Mesendoderm (in vitro differentiated cells): ENCODE measurements around the gene AAGAB.

Experiments
- DNase-seq: peaks from one replicate; pipeline ENCODE4 v3.0.0; 2013
- H2AK5ac ChIP-seq: 2 replicates; pipeline ENCODE4 v1.6.1; 2013; ENCODE audit warnings: low read length, inconsistent platforms
- H2BK120ac ChIP-seq: 2 replicates; pipeline ENCODE4 v1.6.1; 2013; ENCODE audit warnings: low read depth, mild to moderate bottlenecking, low read length, moderate library complexity, mixed read lengths
- H2BK15ac ChIP-seq: replicated peaks from 2 replicates; pipeline ENCODE4 v1.6.1; 2013; ENCODE audit warnings: low read depth, mild to moderate bottlenecking, moderate library complexity
- H2BK5ac ChIP-seq: 2 replicates; pipeline ENCODE4 v1.6.1; 2013; ENCODE audit warnings: low read length, inconsistent platforms
- H3K18ac ChIP-seq: 2 replicates; pipeline ENCODE4 v1.6.1; 2013; ENCODE audit warnings: mild to moderate bottlenecking, low read length, mixed read lengths
- H3K23ac ChIP-seq: one replicate; pipeline ENCODE4 v1.6.1; 2013; ENCODE audit warnings: low read length
- H3K27ac ChIP-seq: 2 replicates; pipeline ENCODE4 v1.5.1; 2013; ENCODE audit warnings: low read depth, mild to moderate bottlenecking, inconsistent platforms, low read length, moderate library complexity
- H3K27me3 ChIP-seq: 2 replicates; pipeline ENCODE4 v1.6.1; 2013; ENCODE audit warnings: low read length, control low read depth, mild to moderate bottlenecking, inconsistent platforms; ENCODE audit not compliant: insufficient read depth, poor library complexity
- H3K36me3 ChIP-seq: 2 replicates; pipeline ENCODE4 v1.6.1; 2013; ENCODE audit warnings: low read length, inconsistent platforms; ENCODE audit not compliant: control insufficient read depth, insufficient read depth
- H3K4ac ChIP-seq: one replicate; pipeline ENCODE4 v1.6.1; 2013; ENCODE audit warnings: low read depth, mild to moderate bottlenecking, low read length, moderate library complexity
- H3K4me1 ChIP-seq: 2 replicates; pipeline ENCODE4 v1.6.1; 2013; ENCODE audit warnings: low read depth, low read length, inconsistent platforms; ENCODE audit not compliant: control insufficient read depth
- H3K4me2 ChIP-seq: 2 replicates; pipeline ENCODE4 v1.6.1; 2013; ENCODE audit warnings: low read length
- H3K4me3 ChIP-seq: 2 replicates; pipeline ENCODE4 v1.5.1; 2013; ENCODE audit warnings: mild to moderate bottlenecking, low read length
- H3K56ac ChIP-seq: one replicate; pipeline ENCODE4 v1.6.1; 2013; ENCODE audit warnings: low read length
- H3K79me1 ChIP-seq: 2 replicates; pipeline ENCODE4 v1.6.1; 2013; ENCODE audit warnings: low read length, inconsistent platforms
- H3K79me2 ChIP-seq: 2 replicates; pipeline ENCODE4 v1.6.1; 2013; ENCODE audit warnings: mild to moderate bottlenecking, low read length; ENCODE audit not compliant: control insufficient read depth, insufficient read depth
- H3K9ac ChIP-seq: 2 replicates; pipeline ENCODE4 v1.6.1; 2013; ENCODE audit warnings: low read length, inconsistent platforms
- H4K5ac ChIP-seq: one replicate; pipeline ENCODE4 v1.6.1; 2013; ENCODE audit warnings: low read length
- H4K8ac ChIP-seq: one replicate; pipeline ENCODE4 v1.6.1; 2013; ENCODE audit warnings: low read depth, mild to moderate bottlenecking, control low read depth, low read length, moderate library complexity
- WGBS: extraction: QIAGEN DNeasy Blood & Tissue Kit; methylation state at CpG from one replicate; pipeline ENCODE4 v1.1.7; 2013; ENCODE audit warnings: low lambda C conversion rate, missing lambda C conversion rate; ENCODE audit not compliant: insufficient coverage; ENCODE audit errors: extremely low coverage; 5-methylcytosine and 5-hydroxymethylcytosine counted together

Gene AAGAB

GRCh38 chr15:67164811-67165253, 89.6 kb downstream of the AAGAB start:
- no peak overlapping the region for H4K8ac ChIP-seq
- no peak overlapping the region for H3K9ac ChIP-seq
- H2BK15ac ChIP-seq, result no peak overlapping the region
- H3K18ac ChIP-seq, result no peak overlapping the region
- H3K4ac ChIP-seq, result no peak overlapping the region
- H3K56ac ChIP-seq, result no peak overlapping the region
- no peaks in the 10 kb centered on the region for H3K79me2 ChIP-seq
- no peak overlapping the region for H2AK5ac ChIP-seq
- no peak overlapping the region for H3K4me2 ChIP-seq
- H2BK5ac ChIP-seq, result no peak overlapping the region
- no peaks in the 10 kb centered on the region for H3K36me3 ChIP-seq
- WGBS, result no CpG with 5 or more reads among the region's 17 CpGs
- peaks cover 12% of the 10 kb centered on the region for H3K4me1 ChIP-seq
- peak; percentile 89 for DNase-seq
- no peaks in the 10 kb centered on the region for H3K27me3 ChIP-seq
- H3K79me1 ChIP-seq, result peaks cover 2% of the 10 kb centered on the region
- no peak overlapping the region for H3K27ac ChIP-seq
- H4K5ac ChIP-seq, result no peak overlapping the region
- H2BK120ac ChIP-seq, result no peak overlapping the region
- H3K4me3 ChIP-seq, result no peak overlapping the region
- H3K23ac ChIP-seq, result no peak overlapping the region

GRCh38 chr15:67164401-67164791, 90.1 kb downstream of the AAGAB start:
- Histone ChIP-seq H3K4me2 (no peak overlapping the region), H3K23ac (no peak overlapping the region), H3K18ac (no peak overlapping the region), H3K36me3 (no peaks in the 10 kb centered on the region), H3K79me2 (no peaks in the 10 kb centered on the region), H3K79me1 (peaks cover 2% of the 10 kb centered on the region), H2BK120ac (no peak overlapping the region), H3K4me1 (peaks cover 12% of the 10 kb centered on the region), H3K27ac (no peak overlapping the region), H3K4ac (no peak overlapping the region), H3K56ac (no peak overlapping the region), H4K8ac (no peak overlapping the region), H3K27me3 (no peaks in the 10 kb centered on the region), H4K5ac (no peak overlapping the region), H2BK5ac (no peak overlapping the region), H3K9ac (no peak overlapping the region), H2AK5ac (no peak overlapping the region), H2BK15ac (no peak overlapping the region), H3K4me3 (no peak overlapping the region)
- DNase-seq, result no peak
- no CpG with 5 or more reads among the region's 5 CpGs for WGBS

GRCh38 chr15:67163180-67163579, 91.3 kb downstream of the AAGAB start:
- Histone ChIP-seq H3K79me2 (no peaks in the 10 kb centered on the region), H3K27me3 (no peaks in the 10 kb centered on the region), H3K27ac (no peak overlapping the region), H2BK5ac (no peak overlapping the region), H3K4me3 (no peak overlapping the region), H3K4me2 (no peak overlapping the region), H3K79me1 (peaks cover 2% of the 10 kb centered on the region), H2BK15ac (no peak overlapping the region), H3K9ac (no peak overlapping the region), H4K8ac (no peak overlapping the region), H3K56ac (no peak overlapping the region), H2BK120ac (no peak overlapping the region), H4K5ac (no peak overlapping the region), H2AK5ac (no peak overlapping the region), H3K4ac (no peak overlapping the region), H3K23ac (no peak overlapping the region), H3K4me1 (peaks cover 12% of the 10 kb centered on the region), H3K18ac (no peak overlapping the region), H3K36me3 (no peaks in the 10 kb centered on the region)
- DNase-seq, result no peak
- WGBS, result no CpG with 5 or more reads among the region's 6 CpGs

- Histone ChIP-seq H3K4me3 (no peak overlapping the region), H2BK120ac (no peak overlapping the region), H2AK5ac (no peak overlapping the region), H3K27me3 (no peaks in the 10 kb centered on the region), H3K4me2 (no peak overlapping the region), H3K9ac (no peak overlapping the region), H2BK15ac (no peak overlapping the region), H3K79me2 (no peaks in the 10 kb centered on the region), H3K4ac (no peak overlapping the region), H3K23ac (no peak overlapping the region), H4K8ac (no peak overlapping the region), H4K5ac (no peak overlapping the region), H2BK5ac (no peak overlapping the region), H3K27ac (no peak overlapping the region), H3K4me1 (peaks cover 12% of the 10 kb centered on the region), H3K18ac (no peak overlapping the region), H3K56ac (no peak overlapping the region), H3K36me3 (no peaks in the 10 kb centered on the region), H3K79me1 (peaks cover 2% of the 10 kb centered on the region)
- DNase-seq, result no peak
- WGBS, result no CpG with 5 or more reads among the region's 4 CpGs
Observed at GRCh38 chr15:67161881-67162280, 92.6 kb downstream of the AAGAB start.

GRCh38 chr15:67161412-67161811, 93.0 kb downstream of the AAGAB start:
- H3K23ac ChIP-seq, result no peak overlapping the region
- no peak overlapping the region for H3K4ac ChIP-seq
- no peaks in the 10 kb centered on the region for H3K27me3 ChIP-seq
- peaks cover 2% of the 10 kb centered on the region for H3K79me1 ChIP-seq
- no peak overlapping the region for H3K4me3 ChIP-seq
- no peaks in the 10 kb centered on the region for H3K79me2 ChIP-seq
- H3K4me1 ChIP-seq, result peaks cover 11% of the 10 kb centered on the region
- no peak overlapping the region for H3K18ac ChIP-seq
- WGBS, result no CpG with 5 or more reads among the region's 5 CpGs
- no peak overlapping the region for H4K8ac ChIP-seq
- no peak overlapping the region for H3K27ac ChIP-seq
- no peak overlapping the region for H2BK5ac ChIP-seq
- H3K56ac ChIP-seq, result no peak overlapping the region
- H3K9ac ChIP-seq, result no peak overlapping the region
- no peak overlapping the region for H2AK5ac ChIP-seq
- DNase-seq, result no peak
- H3K4me2 ChIP-seq, result no peak overlapping the region
- no peaks in the 10 kb centered on the region for H3K36me3 ChIP-seq
- no peak overlapping the region for H2BK120ac ChIP-seq
- no peak overlapping the region for H2BK15ac ChIP-seq
- H4K5ac ChIP-seq, result no peak overlapping the region

GRCh38 chr15:67158367-67158766, 96.1 kb downstream of the AAGAB start:
- no peak for DNase-seq
- no peak overlapping the region for H3K4me2 ChIP-seq

More at GRCh38 chr15:67158367-67158766, 96.1 kb downstream of the AAGAB start:
- H3K4me3 ChIP-seq, result no peak overlapping the region
- H3K18ac ChIP-seq, result no peak overlapping the region
- no peak overlapping the region for H3K4ac ChIP-seq
- no peak overlapping the region for H3K23ac ChIP-seq
- H3K27ac ChIP-seq, result no peak overlapping the region
- no peaks in the 10 kb centered on the region for H3K79me2 ChIP-seq
- no peaks in the 10 kb centered on the region for H3K27me3 ChIP-seq
- H3K36me3 ChIP-seq, result no peaks in the 10 kb centered on the region
- H3K9ac ChIP-seq, result no peak overlapping the region
- no peak overlapping the region for H2BK5ac ChIP-seq
- peaks cover 6% of the 10 kb centered on the region for H3K79me1 ChIP-seq
- no peak overlapping the region for H2BK15ac ChIP-seq
- no peak overlapping the region for H4K5ac ChIP-seq
- no peak overlapping the region for H2BK120ac ChIP-seq
- H2AK5ac ChIP-seq, result no peak overlapping the region
- no CpG with 5 or more reads among the region's 7 CpGs for WGBS
- no peak overlapping the region for H3K56ac ChIP-seq
- no peaks in the 10 kb centered on the region for H3K4me1 ChIP-seq
- H4K8ac ChIP-seq, result no peak overlapping the region
